Measurements from ENCODE around the gene SHC2.

Gene SHC2

GRCh38 chr19:496112-496665, 35.4 kb upstream of the SHC2 start, which contains the start of gene MADCAM1:
MADCAM1 (plus strand) TSS chr19:496486; CDS start chr19:496500, 14 bp downstream.
- H3K36me3 Mint-ChIP-seq (ENCODE audit: low read depth): no peaks in the 10 kb centered on the region
- H3K9me3 Mint-ChIP-seq: no peaks in the 10 kb centered on the region
- H3K4me1 Mint-ChIP-seq (ENCODE audit: low read depth): peaks cover 8% of the 10 kb centered on the region
- intact Hi-C loops (cut with micrococcal nuclease): no loop called here
- H3K4me3 Mint-ChIP-seq: no peak within 1 kb of the TSS
- peaks cover 60% of the 10 kb centered on the region for H3K27me3 Mint-ChIP-seq
- H3K27ac Mint-ChIP-seq: peak within 1 kb of the TSS; percentile 24

- Mint-ChIP-seq H3K27ac (peak overlapping the region; percentile 24), H3K4me3 (no peak overlapping the region), H3K9me3 (no peaks in the 10 kb centered on the region), H3K36me3 (ENCODE audit: low read depth) (no peaks in the 10 kb centered on the region), H3K4me1 (ENCODE audit: low read depth) (peaks cover 8% of the 10 kb centered on the region), H3K27me3 (peaks cover 56% of the 10 kb centered on the region)
- intact Hi-C loops (cut with micrococcal nuclease): no loop called here
Measured at GRCh38 chr19:495402-496111, 34.7 kb upstream of the SHC2 start.

- Mint-ChIP-seq H3K9me3 (no peaks in the 10 kb centered on the region), H3K27ac (no peak overlapping the region), H3K36me3 (ENCODE audit: low read depth) (no peaks in the 10 kb centered on the region), H3K27me3 (peaks cover 51% of the 10 kb centered on the region), H3K4me3 (no peak overlapping the region), H3K4me1 (ENCODE audit: low read depth) (peaks cover 8% of the 10 kb centered on the region)
- intact Hi-C loops (cut with micrococcal nuclease): no loop called here
Measured at GRCh38 chr19:495081-495401, 34.2 kb upstream of the SHC2 start.

GRCh38 chr19:494171-495080, 33.6 kb upstream of the SHC2 start:
- H3K27ac Mint-ChIP-seq: no peak overlapping the region
- H3K4me3 Mint-ChIP-seq: no peak overlapping the region
- H3K36me3 Mint-ChIP-seq (ENCODE audit: low read depth): peaks cover 4% of the 10 kb centered on the region
- no peaks in the 10 kb centered on the region for H3K9me3 Mint-ChIP-seq
- intact Hi-C loops (cut with micrococcal nuclease): no loop called here
- H3K27me3 Mint-ChIP-seq: peaks cover 45% of the 10 kb centered on the region
- peaks cover 15% of the 10 kb centered on the region for H3K4me1 Mint-ChIP-seq (ENCODE audit: low read depth)

- intact Hi-C loops (cut with micrococcal nuclease): no loop called here
- Mint-ChIP-seq H3K27me3 (peaks cover 38% of the 10 kb centered on the region), H3K4me3 (no peak overlapping the region), H3K9me3 (no peaks in the 10 kb centered on the region), H3K27ac (no peak overlapping the region), H3K4me1 (ENCODE audit: low read depth) (peaks cover 15% of the 10 kb centered on the region), H3K36me3 (ENCODE audit: low read depth) (peaks cover 7% of the 10 kb centered on the region)
Measured at GRCh38 chr19:493391-494170, 32.7 kb upstream of the SHC2 start.

- intact Hi-C loops (cut with micrococcal nuclease): no loop called here
- no peak overlapping the region for H3K27ac Mint-ChIP-seq
- H3K27me3 Mint-ChIP-seq: peaks cover 27% of the 10 kb centered on the region
- peaks cover 14% of the 10 kb centered on the region for H3K4me1 Mint-ChIP-seq (ENCODE audit: low read depth)
- H3K9me3 Mint-ChIP-seq: no peaks in the 10 kb centered on the region
- H3K36me3 Mint-ChIP-seq (ENCODE audit: low read depth): peaks cover 7% of the 10 kb centered on the region
- no peak overlapping the region for H3K4me3 Mint-ChIP-seq
Measured at GRCh38 chr19:492091-492531, 31.3 kb upstream of the SHC2 start.

GRCh38 chr19:491146-491741, 30.4 kb upstream of the SHC2 start:
- Mint-ChIP-seq H3K27me3 (peaks cover 31% of the 10 kb centered on the region), H3K27ac (no peak overlapping the region)
- intact Hi-C loops (cut with micrococcal nuclease): no loop called here

GRCh38 chr19:489418-490196, 28.8 kb upstream of the SHC2 start:
- peak overlapping the region; percentile 87 for H3K4me3 Mint-ChIP-seq
- peaks cover 14% of the 10 kb centered on the region for H3K4me1 Mint-ChIP-seq (ENCODE audit: low read depth)
- H3K9me3 Mint-ChIP-seq: no peaks in the 10 kb centered on the region
- intact Hi-C loops (cut with micrococcal nuclease): loop anchor here (2.0 kb wide), 1 partner anchor 17 kb away; the partner anchor contains the start of gene TPGS1
- H3K36me3 Mint-ChIP-seq (ENCODE audit: low read depth): peaks cover 7% of the 10 kb centered on the region
- H3K27ac Mint-ChIP-seq: peak overlapping the region; percentile 87
- H3K27me3 Mint-ChIP-seq: peaks cover 32% of the 10 kb centered on the region

More at GRCh38 chr19:491146-491741, 30.4 kb upstream of the SHC2 start:
- Mint-ChIP-seq H3K36me3 (ENCODE audit: low read depth) (peaks cover 7% of the 10 kb centered on the region), H3K4me1 (ENCODE audit: low read depth) (peaks cover 14% of the 10 kb centered on the region), H3K4me3 (no peak overlapping the region), H3K9me3 (no peaks in the 10 kb centered on the region)

- intact Hi-C loops (cut with micrococcal nuclease): loop anchor here (2.0 kb wide), 1 partner anchor 18 kb away; the partner anchor contains the start of gene TPGS1
- Mint-ChIP-seq H3K36me3 (ENCODE audit: low read depth) (peaks cover 7% of the 10 kb centered on the region), H3K9me3 (no peaks in the 10 kb centered on the region), H3K4me1 (ENCODE audit: low read depth) (peaks cover 14% of the 10 kb centered on the region), H3K4me3 (peak overlapping the region; percentile 87), H3K27me3 (peaks cover 32% of the 10 kb centered on the region), H3K27ac (peak overlapping the region; percentile 87)
Measured at GRCh38 chr19:488505-489417, 27.9 kb upstream of the SHC2 start.

GRCh38 chr19:485583-486236, 24.9 kb upstream of the SHC2 start:
- Mint-ChIP-seq H3K4me1 (ENCODE audit: low read depth) (peaks cover 18% of the 10 kb centered on the region), H3K27ac (no peak overlapping the region), H3K36me3 (ENCODE audit: low read depth) (peaks cover 7% of the 10 kb centered on the region), H3K4me3 (no peak overlapping the region), H3K27me3 (peaks cover 39% of the 10 kb centered on the region), H3K9me3 (peaks cover 9% of the 10 kb centered on the region)
- intact Hi-C loops (cut with micrococcal nuclease): no loop called here

GRCh38 chr19:485077-485476, 24.2 kb upstream of the SHC2 start:
- intact Hi-C loops (cut with micrococcal nuclease): no loop called here
- Mint-ChIP-seq H3K27me3 (peaks cover 39% of the 10 kb centered on the region), H3K9me3 (peaks cover 15% of the 10 kb centered on the region), H3K4me1 (ENCODE audit: low read depth) (peaks cover 20% of the 10 kb centered on the region), H3K27ac (no peak overlapping the region), H3K4me3 (no peak overlapping the region), H3K36me3 (ENCODE audit: low read depth) (peaks cover 7% of the 10 kb centered on the region)
